Hypothalamus (tissue), 51 donors: ENCODE measurements around the gene TXNDC17.

Experiments used
- DNase-seq, 51 donors: peaks; one replicate each; lab custom pipeline; 2025; lab: John Stamatoyannopoulos, UW

The TXNDC17 gene

GRCh38 chr17:6636616-6637457, 4.0 kb upstream of the TXNDC17 start:
- no peak for DNase-seq

- DNase-seq, result no peak
Observed at GRCh38 chr17:6637458-6637840, 3.4 kb upstream of the TXNDC17 start.

- no peak for DNase-seq
Observed at GRCh38 chr17:6638046-6638908, 2.6 kb upstream of the TXNDC17 start.

- DNase-seq, result no peak
Observed at GRCh38 chr17:6639014-6639585, 1.8 kb upstream of the TXNDC17 start.

GRCh38 chr17:6639586-6640535, 999 bp upstream of the TXNDC17 start:
- DNase-seq, result peak in 2 of 51 donors; percentile 69 to 71

- no peak for DNase-seq
Observed at GRCh38 chr17:6641247-6641863, 495 bp downstream of the TXNDC17 start.

GRCh38 chr17:6642592-6642991, 1.7 kb downstream of the TXNDC17 start:
- DNase-seq, result no peak

GRCh38 chr17:6643451-6644125, 2.7 kb downstream of the TXNDC17 start:
- no peak for DNase-seq

GRCh38 chr17:6648181-6648580, 7.3 kb downstream of the TXNDC17 start:
- no peak for DNase-seq

GRCh38 chr17:6651354-6651918, 10.6 kb downstream of the TXNDC17 start, which contains the start of the genes C17orf100 and MED31:
Gene C17orf100 (plus strand): TSS chr17:6651762. CDS start chr17:6651914, 152 bp downstream.
Gene MED31 (minus strand): TSS chr17:6651605. CDS start chr17:6651528, 77 bp downstream.
- peak; percentile 53 to 97 (median 88) for DNase-seq

- DNase-seq, result peak in 4 of 51 donors; percentile 29 to 50 (median 34)
Observed at GRCh38 chr17:6651919-6652452, 11.1 kb downstream of the TXNDC17 start.

GRCh38 chr17:6654841-6655731, 14.2 kb downstream of the TXNDC17 start:
- DNase-seq, result peak in 4 of 51 donors; percentile 24 to 40 (median 33)

- DNase-seq, result peak in 1 of 51 donors; percentile 40
Observed at GRCh38 chr17:6655732-6656361, 15.0 kb downstream of the TXNDC17 start.

GRCh38 chr17:6656797-6657632, 16.2 kb downstream of the TXNDC17 start:
- peak in 1 of 51 donors; percentile 45 for DNase-seq

GRCh38 chr17:6657633-6658287, 16.9 kb downstream of the TXNDC17 start:
- peak in 1 of 51 donors; percentile 41 for DNase-seq
